A549 (cell line): Measurements from ENCODE around the gene P4HA2. TPM values are rescaled to one million over a fixed set of nuclear protein-coding genes. Genes with fewer than 3 reads are reported as not detected.
A peak's percentile ranks its signal among the peaks of the same experiment; 100 is the strongest.

Experiments used
- ATAC-seq, 2 experiments: fragments of 200-7000 bp in 1 of 2; fragments of >200 bp in 1 of 2; cut with Nextera tagmentation in 1 of 2; cut with Tn5 transposase in 1 of 2; 3 replicates each; pipeline versions ENCODE4 v1.8.0 to v1.9.1; 2018 to 2020; ENCODE audit warnings: mild to moderate bottlenecking in 1 of 2, moderate library complexity in 1 of 2
- CTCF ChIA-PET: fragments of 300-600 bp; sonication (Branson Sonifier 250); formaldehyde crosslinking; extraction: SDS; loops from one replicate; lab custom pipeline; 2021; ENCODE audit warnings: antibody characterized with exemption, inconsistent platforms; lab: Yijun Ruan, JAX
- POLR2A ChIA-PET: fragments of 350-600 bp; formaldehyde crosslinking; extraction: SDS; loops from one replicate; lab custom pipeline; 2021; ENCODE audit warnings: antibody characterized with exemption, inconsistent platforms; lab: Yijun Ruan, JAX
- DNase-seq, 2 experiments: peaks; one replicate each; pipeline versions ENCODE4 v3.0.0 to v3.0.0-alpha.2; 2011 to 2016; ENCODE audit warnings: low read depth in 1 of 2, low spot score in 1 of 2
- FAIRE-seq: peaks from 2 replicates; lab custom pipeline; 2011; peaks lifted over from hg19 to GRCh38; lab: Jason Lieb, UNC
- H3K27ac ChIP-seq, 2 experiments: fragments of >200 bp; sonication (Bioruptor Twin); formaldehyde crosslinking; 3 replicates each; pipeline ENCODE4 v1.5.1; 2016 to 2017
- H3K4me1 ChIP-seq: fragments of >200 bp; sonication (Bioruptor Twin); formaldehyde crosslinking; 3 replicates; pipeline ENCODE4 v1.6.1; 2016
- H3K4me2 ChIP-seq: fragments of >200 bp; sonication (Bioruptor Twin); formaldehyde crosslinking; 3 replicates; pipeline ENCODE4 v1.6.1; 2016
- H3K4me3 ChIP-seq: fragments of >200 bp; sonication (Bioruptor Twin); formaldehyde crosslinking; 3 replicates; pipeline ENCODE4 v1.5.1; 2016
- H3K9me3 ChIP-seq: fragments of >200 bp; sonication (Bioruptor Twin); formaldehyde crosslinking; 3 replicates; pipeline ENCODE4 v1.6.1; 2016
- CBX2 ChIP-seq: fragments of 200-600 bp; sonication (generic); IDR thresholded peaks from 2 replicates; pipeline ENCODE4 v1.6.1; 2016; ENCODE audit warnings: low read depth, mild to moderate bottlenecking, borderline replicate concordance
- CEBPB ChIP-seq, 2 experiments: fragments of >200 bp in 1 of 2; sonication (Bioruptor Twin) in 1 of 2; formaldehyde crosslinking in 1 of 2; IDR thresholded peaks; 2 replicates each; pipeline ENCODE4 v1.6.1; 2012 to 2016
- CHD2 ChIP-seq: fragments of 150-350 bp; IDR thresholded peaks from 2 replicates; pipeline ENCODE4 v1.6.1; 2014; ENCODE audit warnings: low read length; ENCODE audit not compliant: partially characterized antibody
- CHD4 ChIP-seq: fragments of 200-600 bp; sonication (generic); IDR thresholded peaks from 2 replicates; pipeline ENCODE4 v1.6.1; 2016; ENCODE audit warnings: antibody characterized with exemption, mild to moderate bottlenecking, borderline replicate concordance
- EHF ChIP-seq: fragments of 250-450 bp; sonication (Bioruptor Pico); IDR thresholded peaks from 2 replicates; pipeline ENCODE4 v1.5.0; 2020; ENCODE audit warnings: mild to moderate bottlenecking
- EHMT2 ChIP-seq: fragments of 200-600 bp; sonication (generic); IDR thresholded peaks from 2 replicates; pipeline ENCODE4 v1.6.1; 2016; ENCODE audit warnings: antibody characterized with exemption, low read depth, mild to moderate bottlenecking, moderate library complexity
- ESRRA ChIP-seq: fragments of 150-350 bp; IDR thresholded peaks from 2 replicates; pipeline ENCODE4 v1.6.1; 2014; ENCODE audit warnings: mild to moderate bottlenecking, low read length, borderline replicate concordance
- FOSL2 ChIP-seq, 2 experiments: fragments of 450-650 bp in 1 of 2; fragments of >200 bp in 1 of 2; sonication (Bioruptor Twin) in 1 of 2; formaldehyde crosslinking; IDR thresholded peaks; 2 replicates each; pipeline versions ENCODE4 v1.5.0 to v1.6.1; 2016 to 2020; ENCODE audit warnings: mild to moderate bottlenecking in 1 of 2, moderate library complexity in 1 of 2
- HOXA7 ChIP-seq: fragments of 250-450 bp; sonication (Bioruptor Pico); IDR thresholded peaks from 2 replicates; pipeline ENCODE4 v1.5.0; 2020; ENCODE audit warnings: mild to moderate bottlenecking, moderate library complexity
- HOXB13 ChIP-seq: fragments of 250-450 bp; sonication (Bioruptor Pico); IDR thresholded peaks from 2 replicates; pipeline ENCODE4 v1.5.0; 2020; ENCODE audit warnings: low read depth, mild to moderate bottlenecking, moderate library complexity
- JUN ChIP-seq, 2 experiments: fragments of >200 bp; sonication (Bioruptor Twin); formaldehyde crosslinking; IDR thresholded peaks; 2 replicates in 1 of 2; 3 replicates in 1 of 2; pipeline ENCODE4 v1.6.1; 2016 to 2017
- KDM1A ChIP-seq: fragments of 200-600 bp; sonication (generic); IDR thresholded peaks from 2 replicates; pipeline ENCODE4 v1.6.1; 2016; ENCODE audit warnings: low read depth, mild to moderate bottlenecking
- MYC ChIP-seq: IDR thresholded peaks from 2 replicates; pipeline ENCODE4 v1.6.1; 2012; ENCODE audit warnings: mild to moderate bottlenecking, inconsistent platforms, low read length, improper control_type of control experiment, borderline replicate concordance
- POLR2A ChIP-seq: IDR thresholded peaks from 2 replicates; pipeline ENCODE4 v1.6.1; 2012; ENCODE audit warnings: mild to moderate bottlenecking, low read length
- POLR2AphosphoS2 ChIP-seq: conservative IDR thresholded peaks from 2 replicates; pipeline ENCODE4 v1.6.1; 2012; ENCODE audit warnings: low read length, improper control_type of control experiment, inconsistent platforms
- RFX5 ChIP-seq: fragments of 450-650 bp; IDR thresholded peaks from 2 replicates; pipeline ENCODE4 v1.7.1; 2014; ENCODE audit warnings: antibody characterized with exemption, mild to moderate bottlenecking, moderate library complexity
- RNF2 ChIP-seq: fragments of 200-600 bp; sonication (generic); IDR thresholded peaks from 2 replicates; pipeline ENCODE4 v1.6.1; 2016; ENCODE audit warnings: low read depth, mild to moderate bottlenecking, antibody characterized with exemption, moderate library complexity, borderline replicate concordance
- SMC3 ChIP-seq: fragments of >200 bp; sonication (Bioruptor Twin); formaldehyde crosslinking; IDR thresholded peaks from 3 replicates; pipeline ENCODE4 v1.6.1; 2018; ENCODE audit warnings: inconsistent platforms
- WGBS: methylation state at CpG from one replicate; pipeline ENCODE4 v1.1.6; 2017; ENCODE audit errors: missing lambda C conversion rate; 5-methylcytosine and 5-hydroxymethylcytosine counted together
- polyA plus RNA-seq, 4 experiments: library from polyadenylated mRNA; depleted of rRNA in 3 of 4; stranded (reverse); fragments of >200 nt; fragmentation: RNase III in 1 of 4; extraction: RNeasy Plus Mini Kit Qiagen cat#74134 plus additional on column Dnase treatment in 1 of 4; gene quantifications; 2 replicates in 3 of 4; 3 replicates in 1 of 4; pipeline ENCODE4 v1.2.3, GENCODE V29; 2011 to 2017
- TF ChIP-seq, protein P1 (sequence below): fragments of 250-450 bp; sonication (Bioruptor Pico); IDR thresholded peaks from 2 replicates; pipeline ENCODE4 v1.5.0; 2020; ENCODE audit warnings: low read depth, mild to moderate bottlenecking, moderate library complexity
- TF ChIP-seq, protein P2 (sequence below): fragments of >200 bp; sonication (Bioruptor Twin); formaldehyde crosslinking; IDR thresholded peaks from 3 replicates; pipeline ENCODE4 v1.6.1; 2016

Gene P4HA2
- polyA plus RNA-seq, 2 of the 4 experiments (the other 2 are of a cell fraction), result 36.4 to 45.0 TPM

DNA sequence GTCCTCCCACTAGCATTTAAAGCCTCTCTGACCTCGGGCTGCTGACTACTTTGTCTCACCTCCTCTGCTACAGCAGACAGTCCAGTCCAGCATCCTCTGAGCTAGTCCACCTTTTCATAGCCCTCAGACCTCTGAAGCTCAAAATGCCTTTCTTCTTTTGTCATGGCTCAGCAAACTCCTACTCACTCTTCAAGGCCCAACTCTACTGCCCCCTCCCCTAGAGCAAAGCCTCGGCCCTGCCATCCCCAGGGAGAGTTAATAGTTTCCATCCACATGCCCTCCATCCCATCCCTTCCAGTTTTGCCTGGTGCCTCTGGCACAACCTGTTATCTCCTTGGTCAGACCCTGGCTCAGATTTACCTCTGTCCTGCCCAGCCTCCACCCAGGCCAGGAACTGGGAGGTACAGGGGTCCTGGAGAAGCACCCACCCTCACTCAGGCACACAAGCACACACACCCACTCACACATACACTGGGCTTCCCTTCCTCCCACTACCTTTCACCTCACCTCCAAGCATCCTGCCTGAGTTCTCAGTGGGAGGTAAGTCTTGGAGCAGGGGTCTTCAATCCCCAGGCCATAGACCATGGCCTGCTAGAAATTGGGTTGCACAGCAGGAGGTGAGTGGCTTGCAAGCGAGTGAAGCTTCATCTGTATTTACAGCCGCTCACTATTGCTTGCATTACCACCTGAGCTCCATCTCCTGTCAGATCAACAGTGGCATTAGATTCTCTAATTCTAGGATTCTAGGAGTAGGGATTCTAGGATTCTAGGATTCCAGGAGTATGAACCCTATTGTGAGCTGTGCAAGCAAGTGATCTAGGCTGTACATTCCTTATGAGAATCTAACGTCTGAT lies 47.9 kb upstream of the P4HA2 start:
- ChIA-PET CTCF (interaction anchor here (1.0 to 1.6 kb wide), 5 partner anchors 10 to 33 kb away, joined by 3 to 6 read pairs (median 3); no protein-coding TSS in a partner anchor), POLR2A (interaction anchor here (1.5 kb wide), 1 partner anchor 18 kb away, joined by 4 read pairs; the partner anchor contains the start of gene SLC22A4)
- Histone ChIP-seq H3K4me2 (no peak overlapping the region), H3K4me1 (no peaks in the 10 kb centered on the region), H3K4me3 (no peak overlapping the region), H3K27ac (no peak overlapping the region), H3K9me3 (no peaks in the 10 kb centered on the region)
- ATAC-seq (no peak), DNase-seq (no peak), FAIRE-seq (no peak)
- WGBS, result 68% methylated on average over 5 of the region's 5 CpGs
- no peak for TF ChIP-seq MYC

DNA sequence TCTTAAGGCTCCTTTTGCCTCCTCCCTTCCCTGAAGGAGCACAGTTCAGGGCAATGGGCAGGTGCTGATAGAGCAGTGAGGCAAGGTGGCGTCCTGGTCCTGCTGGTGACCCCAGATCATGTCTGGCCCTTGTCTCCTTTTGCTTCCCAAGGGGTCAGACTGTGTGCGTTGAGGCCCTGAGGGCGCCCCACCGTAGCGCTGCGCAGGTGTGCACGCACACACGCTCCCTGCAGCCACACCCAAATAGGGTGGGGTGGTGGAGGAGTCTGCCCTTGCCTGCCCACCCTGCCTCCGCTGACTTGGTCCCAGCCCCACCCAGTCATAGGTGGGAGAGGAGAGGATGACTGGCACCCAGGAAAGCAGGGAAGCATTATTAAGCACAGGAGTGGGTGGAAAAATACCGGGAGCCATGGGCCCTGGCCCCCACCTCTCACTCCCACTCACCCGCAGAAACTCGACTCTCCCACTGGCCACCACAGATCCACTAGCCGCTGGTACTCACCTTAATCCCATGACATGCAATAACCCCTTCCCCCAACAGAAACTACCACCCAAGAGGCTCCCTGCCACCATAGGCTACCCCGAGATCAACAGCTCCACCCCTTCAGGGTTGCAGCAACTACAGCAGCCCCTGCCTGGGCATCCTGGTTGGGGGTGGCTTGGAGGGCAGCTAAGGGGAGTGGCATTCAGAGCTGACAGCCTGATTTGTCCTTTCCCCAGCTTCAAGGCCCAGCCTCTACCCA lies 46.6 kb upstream of the P4HA2 start:
- Histone ChIP-seq H3K27ac (peak overlapping the region in 1 of 2 experiments; percentile 17; a peak in 1 of 6 replicates), H3K4me3 (no peak overlapping the region), H3K4me1 (peaks cover under 1% of the 10 kb centered on the region; the same call in 1 of the 3 replicates)
- ATAC-seq (no peak), FAIRE-seq (no peak)
- TF ChIP-seq, protein P1, sequence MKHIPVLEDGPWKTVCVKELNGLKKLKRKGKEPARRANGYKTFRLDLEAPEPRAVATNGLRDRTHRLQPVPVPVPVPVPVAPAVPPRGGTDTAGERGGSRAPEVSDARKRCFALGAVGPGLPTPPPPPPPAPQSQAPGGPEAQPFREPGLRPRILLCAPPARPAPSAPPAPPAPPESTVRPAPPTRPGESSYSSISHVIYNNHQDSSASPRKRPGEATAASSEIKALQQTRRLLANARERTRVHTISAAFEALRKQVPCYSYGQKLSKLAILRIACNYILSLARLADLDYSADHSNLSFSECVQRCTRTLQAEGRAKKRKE, result no peak
- TF ChIP-seq POLR2AphosphoS2, result no peak
- TF ChIP-seq EHF (CRISPR knock-in tag), result no peak
- TF ChIP-seq ESRRA, result no peak
- no peak for TF ChIP-seq JUN (IDR thresholded peaks at IDR 0.05)
- no peak for TF ChIP-seq FOSL2 (IDR thresholded peaks at IDR 0.05)
- TF ChIP-seq FOSL2 (CRISPR knock-in tag; IDR thresholded peaks at IDR 0.05), result no peak
- TF ChIP-seq POLR2A, result no peak
- no peak for TF ChIP-seq CEBPB (IDR thresholded peaks at IDR 0.05)
- TF ChIP-seq RNF2, result no peak
- TF ChIP-seq SMC3, result no peak
- no peak for TF ChIP-seq RFX5
- no peak for TF ChIP-seq HOXB13
- no peak for TF ChIP-seq CHD2
- TF ChIP-seq EHMT2, result no peak
- no peak for TF ChIP-seq CHD4
- no peak for TF ChIP-seq CBX2
- no peak for TF ChIP-seq HOXA7 (CRISPR knock-in tag)
- no peak for TF ChIP-seq KDM1A
- TF ChIP-seq, protein P2, sequence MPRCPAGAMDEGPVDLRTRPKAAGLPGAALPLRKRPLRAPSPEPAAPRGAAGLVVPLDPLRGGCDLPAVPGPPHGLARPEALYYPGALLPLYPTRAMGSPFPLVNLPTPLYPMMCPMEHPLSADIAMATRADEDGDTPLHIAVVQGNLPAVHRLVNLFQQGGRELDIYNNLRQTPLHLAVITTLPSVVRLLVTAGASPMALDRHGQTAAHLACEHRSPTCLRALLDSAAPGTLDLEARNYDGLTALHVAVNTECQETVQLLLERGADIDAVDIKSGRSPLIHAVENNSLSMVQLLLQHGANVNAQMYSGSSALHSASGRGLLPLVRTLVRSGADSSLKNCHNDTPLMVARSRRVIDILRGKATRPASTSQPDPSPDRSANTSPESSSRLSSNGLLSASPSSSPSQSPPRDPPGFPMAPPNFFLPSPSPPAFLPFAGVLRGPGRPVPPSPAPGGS, result no peak
- TF ChIP-seq, all 56 proteins: peak for 0
- DNase-seq, result no peak
- Histone ChIP-seq H3K9me3 (no peaks in the 10 kb centered on the region), H3K4me2 (no peak overlapping the region)
- whole genome bisulfite sequencing, result 88% methylated on average over 13 of the region's 14 CpGs
- ChIA-PET CTCF (interaction anchor here (1.0 to 2.3 kb wide), 5 partner anchors 9 to 209 kb away, joined by 3 to 6 read pairs (median 4); no protein-coding TSS in a partner anchor), POLR2A (no interaction called here)
